ENCODE measurements around the gene MYRFL.

MYRFL gene

DNA sequence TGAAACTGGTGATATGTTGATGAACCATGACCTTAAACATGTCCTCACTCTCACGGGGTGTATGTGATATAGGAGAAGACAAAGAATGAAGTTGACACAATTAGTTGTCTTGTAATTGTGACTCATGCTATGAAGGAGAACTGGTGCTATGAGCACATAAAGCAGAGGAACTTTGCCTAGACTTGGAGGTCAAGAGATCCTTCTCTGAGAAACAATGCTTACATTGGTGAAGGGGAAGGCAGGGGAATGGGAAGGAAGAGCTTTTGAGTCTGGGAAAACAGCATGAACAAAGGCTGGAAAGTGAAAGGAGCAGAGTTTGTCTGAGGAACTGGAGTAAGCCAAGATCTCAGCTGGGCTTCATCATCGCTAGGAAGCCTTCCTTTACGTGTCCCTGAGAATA, 83.2 kb downstream of the MYRFL start:
- ATAC-seq = no peak
- TF ChIP-seq GLIS3 (CRISPR knock-in tag; IDR thresholded peaks at IDR 0.05) = no peak
- TF ChIP-seq TCF4 (CRISPR knock-in tag; IDR thresholded peaks at IDR 0.05; ENCODE audit: borderline replicate concordance) = no peak
- TF ChIP-seq, protein P1, sequence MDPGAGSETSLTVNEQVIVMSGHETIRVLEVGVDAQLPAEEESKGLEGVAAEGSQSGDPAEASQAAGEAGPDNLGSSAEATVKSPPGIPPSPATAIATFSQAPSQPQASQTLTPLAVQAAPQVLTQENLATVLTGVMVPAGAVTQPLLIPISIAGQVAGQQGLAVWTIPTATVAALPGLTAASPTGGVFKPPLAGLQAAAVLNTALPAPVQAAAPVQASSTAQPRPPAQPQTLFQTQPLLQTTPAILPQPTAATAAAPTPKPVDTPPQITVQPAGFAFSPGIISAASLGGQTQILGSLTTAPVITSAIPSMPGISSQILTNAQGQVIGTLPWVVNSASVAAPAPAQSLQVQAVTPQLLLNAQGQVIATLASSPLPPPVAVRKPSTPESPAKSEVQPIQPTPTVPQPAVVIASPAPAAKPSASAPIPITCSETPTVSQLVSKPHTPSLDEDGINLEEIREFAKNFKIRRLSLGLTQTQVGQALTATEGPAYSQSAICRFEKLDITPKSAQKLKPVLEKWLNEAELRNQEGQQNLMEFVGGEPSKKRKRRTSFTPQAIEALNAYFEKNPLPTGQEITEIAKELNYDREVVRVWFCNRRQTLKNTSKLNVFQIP (CRISPR knock-in tag; IDR thresholded peaks at IDR 0.05; ENCODE audit: borderline replicate concordance, low read depth) = no peak
- TF ChIP-seq, protein P2, sequence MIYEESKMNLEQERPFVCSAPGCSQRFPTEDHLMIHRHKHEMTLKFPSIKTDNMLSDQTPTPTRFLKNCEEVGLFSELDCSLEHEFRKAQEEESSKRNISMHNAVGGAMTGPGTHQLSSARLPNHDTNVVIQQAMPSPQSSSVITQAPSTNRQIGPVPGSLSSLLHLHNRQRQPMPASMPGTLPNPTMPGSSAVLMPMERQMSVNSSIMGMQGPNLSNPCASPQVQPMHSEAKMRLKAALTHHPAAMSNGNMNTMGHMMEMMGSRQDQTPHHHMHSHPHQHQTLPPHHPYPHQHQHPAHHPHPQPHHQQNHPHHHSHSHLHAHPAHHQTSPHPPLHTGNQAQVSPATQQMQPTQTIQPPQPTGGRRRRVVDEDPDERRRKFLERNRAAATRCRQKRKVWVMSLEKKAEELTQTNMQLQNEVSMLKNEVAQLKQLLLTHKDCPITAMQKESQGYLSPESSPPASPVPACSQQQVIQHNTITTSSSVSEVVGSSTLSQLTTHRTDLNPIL (CRISPR knock-in tag; IDR thresholded peaks at IDR 0.05; ENCODE audit: low read depth) = no peak
- TF ChIP-seq OSR1 (CRISPR knock-in tag; IDR thresholded peaks at IDR 0.05) = no peak
- no peak for TF ChIP-seq ZC3H10 (CRISPR knock-in tag; IDR thresholded peaks at IDR 0.05)
- no peak for TF ChIP-seq TOX (CRISPR knock-in tag; IDR thresholded peaks at IDR 0.05; ENCODE audit: borderline replicate concordance)
- TF ChIP-seq ZFP3 (CRISPR knock-in tag; IDR thresholded peaks at IDR 0.05) = no peak
- TF ChIP-seq ZNF70 (CRISPR knock-in tag; IDR thresholded peaks at IDR 0.05) = no peak
- TF ChIP-seq BACH2 (CRISPR knock-in tag; IDR thresholded peaks at IDR 0.05; ENCODE audit: borderline replicate concordance) = no peak
- no peak for TF ChIP-seq ZNF8 (CRISPR knock-in tag; IDR thresholded peaks at IDR 0.05)
- no peak for TF ChIP-seq SNAI2 (CRISPR knock-in tag; IDR thresholded peaks at IDR 0.05)
- no peak for TF ChIP-seq ZNF565 (CRISPR knock-in tag; conservative IDR thresholded peaks at IDR 0.05; ENCODE audit: low read depth)
- TF ChIP-seq, protein P3, sequence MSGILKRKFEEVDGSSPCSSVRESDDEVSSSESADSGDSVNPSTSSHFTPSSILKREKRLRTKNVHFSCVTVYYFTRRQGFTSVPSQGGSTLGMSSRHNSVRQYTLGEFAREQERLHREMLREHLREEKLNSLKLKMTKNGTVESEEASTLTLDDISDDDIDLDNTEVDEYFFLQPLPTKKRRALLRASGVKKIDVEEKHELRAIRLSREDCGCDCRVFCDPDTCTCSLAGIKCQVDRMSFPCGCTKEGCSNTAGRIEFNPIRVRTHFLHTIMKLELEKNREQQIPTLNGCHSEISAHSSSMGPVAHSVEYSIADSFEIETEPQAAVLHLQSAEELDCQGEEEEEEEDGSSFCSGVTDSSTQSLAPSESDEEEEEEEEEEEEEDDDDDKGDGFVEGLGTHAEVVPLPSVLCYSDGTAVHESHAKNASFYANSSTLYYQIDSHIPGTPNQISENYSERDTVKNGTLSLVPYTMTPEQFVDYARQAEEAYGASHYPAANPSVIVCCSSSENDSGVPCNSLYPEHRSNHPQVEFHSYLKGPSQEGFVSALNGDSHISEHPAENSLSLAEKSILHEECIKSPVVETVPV (CRISPR knock-in tag; IDR thresholded peaks at IDR 0.05) = no peak
- TF ChIP-seq ESRRG (CRISPR knock-in tag; IDR thresholded peaks at IDR 0.05) = no peak
- TF ChIP-seq RARB (CRISPR knock-in tag; IDR thresholded peaks at IDR 0.05) = no peak
- no peak for TF ChIP-seq ZFP30 (CRISPR knock-in tag; IDR thresholded peaks at IDR 0.05)
- TF ChIP-seq, protein P4, sequence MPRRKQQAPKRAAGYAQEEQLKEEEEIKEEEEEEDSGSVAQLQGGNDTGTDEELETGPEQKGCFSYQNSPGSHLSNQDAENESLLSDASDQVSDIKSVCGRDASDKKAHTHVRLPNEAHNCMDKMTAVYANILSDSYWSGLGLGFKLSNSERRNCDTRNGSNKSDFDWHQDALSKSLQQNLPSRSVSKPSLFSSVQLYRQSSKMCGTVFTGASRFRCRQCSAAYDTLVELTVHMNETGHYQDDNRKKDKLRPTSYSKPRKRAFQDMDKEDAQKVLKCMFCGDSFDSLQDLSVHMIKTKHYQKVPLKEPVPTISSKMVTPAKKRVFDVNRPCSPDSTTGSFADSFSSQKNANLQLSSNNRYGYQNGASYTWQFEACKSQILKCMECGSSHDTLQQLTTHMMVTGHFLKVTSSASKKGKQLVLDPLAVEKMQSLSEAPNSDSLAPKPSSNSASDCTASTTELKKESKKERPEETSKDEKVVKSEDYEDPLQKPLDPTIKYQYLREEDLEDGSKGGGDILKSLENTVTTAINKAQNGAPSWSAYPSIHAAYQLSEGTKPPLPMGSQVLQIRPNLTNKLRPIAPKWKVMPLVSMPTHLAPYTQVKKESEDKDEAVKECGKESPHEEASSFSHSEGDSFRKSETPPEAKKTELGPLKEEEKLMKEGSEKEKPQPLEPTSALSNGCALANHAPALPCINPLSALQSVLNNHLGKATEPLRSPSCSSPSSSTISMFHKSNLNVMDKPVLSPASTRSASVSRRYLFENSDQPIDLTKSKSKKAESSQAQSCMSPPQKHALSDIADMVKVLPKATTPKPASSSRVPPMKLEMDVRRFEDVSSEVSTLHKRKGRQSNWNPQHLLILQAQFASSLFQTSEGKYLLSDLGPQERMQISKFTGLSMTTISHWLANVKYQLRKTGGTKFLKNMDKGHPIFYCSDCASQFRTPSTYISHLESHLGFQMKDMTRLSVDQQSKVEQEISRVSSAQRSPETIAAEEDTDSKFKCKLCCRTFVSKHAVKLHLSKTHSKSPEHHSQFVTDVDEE (CRISPR knock-in tag; IDR thresholded peaks at IDR 0.05) = no peak
- TF ChIP-seq CSDC2 (CRISPR knock-in tag; IDR thresholded peaks at IDR 0.05) = no peak

DNA sequence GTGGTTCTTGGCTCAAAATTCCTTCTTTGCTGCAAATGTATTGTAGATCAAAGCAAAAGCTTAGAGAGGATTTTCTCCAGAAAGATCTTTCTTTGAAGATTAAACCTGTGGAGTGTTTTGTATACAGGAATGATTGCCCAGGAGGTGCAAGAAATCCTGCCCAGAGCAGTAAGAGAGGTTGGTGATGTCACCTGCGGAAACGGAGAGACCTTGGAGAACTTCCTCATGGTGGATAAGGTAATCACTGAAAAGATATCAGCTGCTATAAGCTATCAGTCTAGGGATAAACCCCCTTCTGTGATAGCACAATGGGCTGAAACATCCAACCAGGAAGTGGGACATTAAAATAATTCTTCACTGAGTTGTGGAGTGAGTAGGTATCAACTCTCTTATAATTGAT, 85.7 kb downstream of the MYRFL start:
- ATAC-seq = no peak

More for the DNA sequence above, 85.7 kb downstream of the MYRFL start:
- TF ChIP-seq SNAI2 (CRISPR knock-in tag; IDR thresholded peaks at IDR 0.05) (no peak), ZFP30 (CRISPR knock-in tag; IDR thresholded peaks at IDR 0.05) (no peak), TCF4 (CRISPR knock-in tag; IDR thresholded peaks at IDR 0.05; ENCODE audit: borderline replicate concordance) (no peak), ESRRG (CRISPR knock-in tag; IDR thresholded peaks at IDR 0.05) (no peak), BACH2 (CRISPR knock-in tag; IDR thresholded peaks at IDR 0.05; ENCODE audit: borderline replicate concordance) (no peak)
- TF ChIP-seq, protein P3 (CRISPR knock-in tag; IDR thresholded peaks at IDR 0.05) = no peak
- TF ChIP-seq, protein P4 (CRISPR knock-in tag; IDR thresholded peaks at IDR 0.05) = no peak
